Right atrium auricular region (tissue), 2 donors: ENCODE data around the gene TMSB4X. TPM values are rescaled to one million over a fixed set of nuclear protein-coding genes. Genes with fewer than 3 reads are reported as not detected.

Experiments
- DNase-seq: peaks from one replicate; pipeline ENCODE4 v3.0.0-alpha.2; 2019; ENCODE audit warnings: low spot score
- H3K27ac ChIP-seq, 2 donors: fragments of 200-600 bp; sonication (generic); 1 replicate in 1 of 2; 2 replicates in 1 of 2; pipeline ENCODE4 v1.5.1; 2016 to 2019
- H3K27me3 ChIP-seq, 2 donors: fragments of 200-600 bp; sonication (generic); one replicate each; pipeline versions ENCODE4 v1.5.1 to v1.6.0; 2017 to 2019
- H3K36me3 ChIP-seq: fragments of 200-600 bp; sonication (generic); one replicate; pipeline ENCODE4 v1.5.1; 2016
- H3K4me1 ChIP-seq, 2 donors: fragments of 200-600 bp; sonication (generic); one replicate each; pipeline versions ENCODE4 v1.5.1 to v1.6.0; 2017 to 2019
- H3K4me3 ChIP-seq, 2 donors: fragments of 200-600 bp; sonication (generic); 1 replicate in 1 of 2; 2 replicates in 1 of 2; pipeline ENCODE4 v1.5.1; 2017 to 2019; ENCODE audit warnings: mild to moderate bottlenecking in 1 of 2, moderate library complexity in 1 of 2
- H3K9me3 ChIP-seq, 2 donors: fragments of 200-600 bp; sonication (generic); one replicate each; pipeline ENCODE4 v1.5.1; 2019
- total RNA-seq, 2 donors: library from RNA; depleted of rRNA; stranded (reverse); fragments of >200 nt; gene quantifications; one replicate each; pipeline ENCODE4 v1.1.0, GENCODE V29; 2016
- TF ChIP-seq, protein P1 (sequence below), 2 donors: fragments of 200-600 bp; sonication (generic); IDR thresholded peaks; one replicate each; pipeline ENCODE4 v1.5.1; 2019; ENCODE audit warnings: antibody characterized with exemption in 2 of 2

Gene TMSB4X
- total RNA-seq, 2 donors from 2014 or later = 1,780 to 2,397 TPM

DNA sequence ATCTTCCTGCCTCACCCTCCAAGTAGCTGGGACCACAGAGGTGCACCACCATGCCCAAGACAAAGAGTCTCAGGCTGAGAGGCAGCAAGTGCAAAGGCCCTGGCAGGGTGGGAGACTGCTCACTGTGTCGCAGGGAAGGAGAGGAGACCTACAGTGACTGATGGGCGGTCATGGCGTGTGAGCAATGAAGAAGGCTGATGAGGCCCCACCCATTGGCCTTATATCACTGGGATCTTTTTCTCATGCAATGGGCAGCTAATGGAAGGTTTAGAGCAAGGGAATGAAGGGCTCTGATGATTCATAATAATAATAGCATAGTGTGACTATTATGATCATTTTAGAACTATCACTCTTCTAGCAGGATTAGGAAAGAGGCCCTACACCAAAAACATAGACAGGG is 48.7 kb downstream of the TMSB4X start:
- Histone ChIP-seq H3K27me3 (no peaks in the 10 kb centered on the region), H3K27ac (no peak overlapping the region)
- TF ChIP-seq, protein P1, sequence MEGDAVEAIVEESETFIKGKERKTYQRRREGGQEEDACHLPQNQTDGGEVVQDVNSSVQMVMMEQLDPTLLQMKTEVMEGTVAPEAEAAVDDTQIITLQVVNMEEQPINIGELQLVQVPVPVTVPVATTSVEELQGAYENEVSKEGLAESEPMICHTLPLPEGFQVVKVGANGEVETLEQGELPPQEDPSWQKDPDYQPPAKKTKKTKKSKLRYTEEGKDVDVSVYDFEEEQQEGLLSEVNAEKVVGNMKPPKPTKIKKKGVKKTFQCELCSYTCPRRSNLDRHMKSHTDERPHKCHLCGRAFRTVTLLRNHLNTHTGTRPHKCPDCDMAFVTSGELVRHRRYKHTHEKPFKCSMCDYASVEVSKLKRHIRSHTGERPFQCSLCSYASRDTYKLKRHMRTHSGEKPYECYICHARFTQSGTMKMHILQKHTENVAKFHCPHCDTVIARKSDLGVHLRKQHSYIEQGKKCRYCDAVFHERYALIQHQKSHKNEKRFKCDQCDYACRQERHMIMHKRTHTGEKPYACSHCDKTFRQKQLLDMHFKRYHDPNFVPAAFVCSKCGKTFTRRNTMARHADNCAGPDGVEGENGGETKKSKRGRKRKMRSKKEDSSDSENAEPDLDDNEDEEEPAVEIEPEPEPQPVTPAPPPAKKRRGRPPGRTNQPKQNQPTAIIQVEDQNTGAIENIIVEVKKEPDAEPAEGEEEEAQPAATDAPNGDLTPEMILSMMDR (IDR thresholded peaks at IDR 0.05) = no peak

DNA sequence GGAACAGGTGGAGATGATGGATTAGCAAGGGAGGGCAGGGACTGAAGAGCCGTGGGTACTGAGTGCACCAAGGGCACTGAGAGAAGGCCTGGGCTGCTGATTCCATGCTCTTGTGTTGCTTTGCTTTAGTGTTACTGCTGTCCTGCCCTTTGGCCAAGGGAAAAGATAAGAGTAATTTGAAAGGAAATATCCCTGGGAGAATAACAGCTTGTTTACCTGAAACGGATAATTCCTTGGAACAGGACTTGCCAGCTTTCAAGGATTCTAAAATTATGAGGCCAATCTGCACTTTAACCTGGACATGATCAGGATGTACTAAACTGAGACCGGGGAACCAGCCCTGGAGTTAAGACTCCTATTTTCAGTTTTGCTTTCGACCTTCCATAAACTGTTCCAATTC is 49.1 kb downstream of the TMSB4X start:
- Histone ChIP-seq H3K4me3 (no peak overlapping the region), H3K27ac (no peak overlapping the region), H3K36me3 (no peaks in the 10 kb centered on the region), H3K4me1 (peaks cover 0 to 3% of the 10 kb centered on the region in 2 donors), H3K9me3 (no peaks in the 10 kb centered on the region), H3K27me3 (no peaks in the 10 kb centered on the region)
- TF ChIP-seq, protein P1 (IDR thresholded peaks at IDR 0.05) = no peak
- DNase-seq = no peak

More for the DNA sequence above, 48.7 kb downstream of the TMSB4X start:
- Histone ChIP-seq H3K4me1 (no peaks in the 10 kb centered on the region), H3K4me3 (no peak overlapping the region), H3K9me3 (no peaks in the 10 kb centered on the region), H3K36me3 (no peaks in the 10 kb centered on the region)
- no peak for DNase-seq

DNA sequence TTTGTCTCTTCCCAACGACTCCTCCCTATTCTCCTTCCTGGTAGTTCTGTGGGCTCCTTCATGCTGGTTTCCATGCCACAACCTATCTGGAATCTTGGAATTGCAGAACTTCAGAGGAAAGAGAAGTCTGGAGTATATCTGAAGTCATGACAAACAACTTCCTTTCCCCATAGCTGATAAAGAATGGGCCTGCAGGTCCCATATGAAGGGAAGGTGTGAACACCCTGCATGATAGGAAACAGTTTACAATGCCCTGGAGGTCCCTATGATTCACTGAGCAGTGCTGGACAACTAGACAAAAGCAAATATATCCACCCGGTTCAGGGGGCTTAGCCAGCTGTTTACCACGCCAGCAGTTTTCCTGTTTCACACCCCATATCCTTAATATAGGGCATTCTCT is 50.1 kb downstream of the TMSB4X start:
- Histone ChIP-seq H3K36me3 (no peaks in the 10 kb centered on the region), H3K27ac (no peak overlapping the region), H3K4me1 (peaks cover 0 to 13% of the 10 kb centered on the region in 2 donors), H3K4me3 (no peak overlapping the region), H3K27me3 (no peaks in the 10 kb centered on the region), H3K9me3 (no peaks in the 10 kb centered on the region)
- DNase-seq = no peak
- TF ChIP-seq, protein P1 (IDR thresholded peaks at IDR 0.05) = no peak

Other genes starting within 250 kb of the TMSB4X start
- gene PRPS2, start 183.7 kb upstream of the TMSB4X start, total RNA-seq = 1 to 10 TPM; 3.5 to 8.0 TPM
- under 1 TPM; 0.22 to 0.24 TPM for gene TLR7, start 108.0 kb upstream of the TMSB4X start, total RNA-seq
- gene TLR8, start 68.5 kb upstream of the TMSB4X start, total RNA-seq = 1 to 10 TPM in 1 of 2 donors, under 1 TPM in 1; 0.41 to 2.4 TPM
- gene FAM9C, start 69.5 kb downstream of the TMSB4X start, total RNA-seq = not detected